ENCODE results near the gene SCARB1.
"Not testable (repeated sequence)": the region's sequence is repeated elsewhere in the genome, so short reads cannot be mapped to it uniquely, and the experiment has no call there.

The SCARB1 gene

DNA sequence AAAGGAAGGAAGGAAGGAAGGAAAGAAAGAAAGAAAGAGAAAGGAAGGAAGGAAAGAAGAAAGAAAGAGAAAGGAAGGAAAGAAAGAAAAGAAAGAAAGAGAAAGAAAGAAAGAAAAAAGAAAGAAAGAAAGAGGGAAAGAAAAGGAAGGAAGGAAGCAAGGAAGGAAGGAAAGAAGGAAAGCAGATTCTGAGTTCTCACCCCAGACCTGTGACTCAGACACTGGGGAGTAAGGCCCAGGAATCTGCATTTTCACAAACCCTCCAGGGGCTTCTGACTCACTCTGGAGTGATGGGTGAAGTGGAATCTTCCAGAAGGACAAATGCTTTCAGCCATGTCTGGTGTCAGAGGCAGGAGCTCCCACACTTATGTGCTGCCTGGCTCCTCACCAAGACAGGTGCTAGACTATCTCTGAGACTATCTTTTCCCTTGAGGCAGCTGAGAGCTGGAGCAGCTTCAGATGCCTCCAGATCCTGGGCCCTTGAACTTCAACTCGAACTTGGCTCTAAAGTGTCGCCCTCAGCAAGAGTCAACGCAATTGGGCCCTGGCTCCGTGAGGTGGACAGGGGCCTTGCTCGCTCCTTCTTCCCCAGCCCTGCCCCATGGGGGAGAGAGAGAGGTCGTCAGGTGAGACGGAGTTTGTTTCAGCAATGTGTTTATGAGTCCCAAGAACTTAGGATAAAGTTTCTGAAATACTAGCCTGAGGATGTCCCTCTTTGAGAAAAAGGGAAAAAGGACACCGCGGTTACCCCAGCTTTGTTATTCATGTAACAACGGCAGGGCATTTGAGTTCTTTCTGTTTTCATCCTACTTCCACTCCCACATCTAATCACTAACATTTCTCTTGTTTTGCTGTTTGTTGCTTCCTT lies 19.8 kb upstream of the SCARB1 start:
- DNase-seq = no peak

DNA sequence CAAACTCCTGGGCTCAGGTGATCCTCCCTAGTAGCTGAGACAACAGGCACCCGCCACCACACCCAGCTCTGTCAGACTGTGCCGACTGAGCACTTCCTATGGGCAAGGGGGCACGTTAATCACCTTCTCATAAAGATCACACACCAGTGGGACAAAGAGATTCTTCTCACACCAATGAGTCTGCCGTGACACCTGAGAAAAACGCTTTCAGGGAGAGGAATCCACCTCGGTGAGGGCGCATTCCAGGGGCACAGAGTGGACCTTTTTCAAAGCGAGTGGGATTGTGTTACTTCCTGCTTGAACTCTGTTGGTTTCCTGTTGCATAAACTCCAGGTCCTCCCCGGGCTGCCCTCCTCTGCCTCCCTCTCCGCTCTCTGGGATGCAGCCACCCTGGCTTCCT lies 17.5 kb upstream of the SCARB1 start:
- DNase-seq = no peak

DNA sequence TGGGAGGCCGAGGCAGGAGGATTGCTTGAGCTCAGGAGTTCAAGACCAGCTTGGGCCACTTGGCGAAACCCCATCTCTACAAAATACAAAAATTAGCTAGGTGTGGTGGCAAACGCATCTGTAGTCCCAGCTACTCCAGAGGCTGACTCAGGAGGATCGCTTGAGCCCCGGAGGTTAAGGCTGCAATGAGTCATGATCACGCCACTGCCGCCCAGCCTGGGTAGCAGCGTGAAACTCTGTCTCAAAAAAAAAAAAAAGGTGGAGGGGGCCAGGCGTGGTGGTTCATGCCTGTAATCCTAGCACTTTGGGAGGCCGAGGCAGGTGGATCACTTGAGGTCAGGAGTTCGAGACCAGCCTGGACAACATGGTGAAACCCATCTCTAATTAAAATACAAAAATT lies 16.7 kb upstream of the SCARB1 start:
- not testable (repeated sequence) for DNase-seq

DNA sequence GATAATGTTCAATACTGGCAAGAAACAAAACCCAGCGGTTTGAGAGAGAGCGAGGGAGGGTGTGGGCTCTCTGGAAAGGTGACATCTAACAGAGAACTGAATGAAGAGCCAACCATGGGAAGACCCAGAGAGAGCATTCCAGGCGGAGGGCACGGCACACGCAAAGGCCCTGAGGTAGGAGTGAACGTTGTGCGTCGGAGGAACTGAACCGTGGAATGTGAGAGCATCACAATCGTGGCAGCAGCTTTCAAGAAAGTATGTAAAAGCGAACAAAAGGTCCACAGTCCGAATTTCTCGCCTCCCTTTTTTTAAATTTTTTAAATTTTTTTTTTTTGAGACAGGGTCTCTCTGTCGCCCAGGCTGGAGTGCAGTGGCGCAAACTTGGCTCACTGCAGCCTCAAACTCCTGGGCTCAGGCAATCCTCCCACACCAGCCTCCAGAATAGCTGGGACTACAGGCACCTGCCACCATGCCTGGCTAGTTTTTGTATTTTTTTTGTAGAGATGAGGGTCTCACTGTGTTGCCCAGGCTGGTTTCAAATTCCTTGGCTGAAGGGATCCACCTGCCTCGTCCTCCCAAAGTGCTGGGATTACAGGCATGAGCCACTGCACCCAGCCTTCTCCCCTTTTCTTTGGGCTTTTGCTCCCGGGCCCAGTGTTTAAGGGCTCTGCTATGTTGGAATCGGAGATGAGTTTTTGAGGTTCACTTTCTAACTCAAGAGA lies 15.3 kb upstream of the SCARB1 start:
- no peak for DNase-seq

DNA sequence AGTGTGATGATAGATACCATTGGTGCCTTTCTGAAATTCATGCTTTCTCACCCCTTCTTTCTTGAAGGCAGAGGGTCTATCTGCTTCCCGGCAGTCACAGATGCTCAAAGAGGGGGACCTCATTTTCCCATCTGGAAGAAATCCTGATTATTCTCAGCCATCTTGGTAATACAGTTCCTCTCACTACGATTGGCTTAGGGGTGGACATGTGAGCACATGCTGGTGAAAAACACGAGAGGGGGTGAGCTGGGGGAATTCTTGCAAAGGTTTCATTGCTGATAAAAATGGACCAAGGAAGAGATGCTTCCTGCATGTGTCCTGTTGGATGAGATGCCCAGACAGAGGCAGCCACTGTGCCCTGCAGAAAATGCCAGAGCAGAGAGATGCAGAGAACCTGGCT lies 13.8 kb upstream of the SCARB1 start:
- no peak for DNase-seq

DNA sequence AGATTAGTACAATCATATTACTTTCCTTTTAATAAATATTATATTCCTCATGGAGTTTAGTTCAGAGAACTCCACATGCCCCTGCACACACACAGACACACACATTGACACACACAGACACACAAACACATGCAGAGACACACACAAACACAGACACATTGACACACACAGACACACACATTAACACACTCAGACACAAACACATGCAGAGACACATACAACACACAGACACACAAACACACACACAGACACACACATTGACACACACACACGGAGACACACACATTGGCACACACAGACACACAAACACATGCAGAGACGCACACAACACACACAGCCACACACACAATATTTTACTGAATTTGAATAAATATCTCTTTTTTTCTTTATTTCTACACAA lies 12.5 kb upstream of the SCARB1 start:
- DNase-seq = no peak

DNA sequence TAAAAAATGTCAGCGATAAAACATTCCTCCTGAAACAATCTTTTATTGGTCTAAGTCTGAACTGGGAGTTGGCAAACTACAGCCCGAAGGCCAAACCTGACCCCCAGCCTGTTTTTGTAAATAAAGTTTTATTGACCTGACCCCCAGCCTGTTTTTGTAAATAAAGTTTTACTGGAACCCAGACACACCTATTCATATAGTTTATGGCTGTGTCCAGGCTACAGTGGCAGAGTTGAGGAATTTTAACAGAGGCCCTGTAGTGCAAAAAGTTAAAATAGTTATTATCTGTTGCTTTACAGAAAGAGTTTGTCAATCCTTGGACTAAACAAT lies 12.1 kb upstream of the SCARB1 start:
- no peak for DNase-seq

DNA sequence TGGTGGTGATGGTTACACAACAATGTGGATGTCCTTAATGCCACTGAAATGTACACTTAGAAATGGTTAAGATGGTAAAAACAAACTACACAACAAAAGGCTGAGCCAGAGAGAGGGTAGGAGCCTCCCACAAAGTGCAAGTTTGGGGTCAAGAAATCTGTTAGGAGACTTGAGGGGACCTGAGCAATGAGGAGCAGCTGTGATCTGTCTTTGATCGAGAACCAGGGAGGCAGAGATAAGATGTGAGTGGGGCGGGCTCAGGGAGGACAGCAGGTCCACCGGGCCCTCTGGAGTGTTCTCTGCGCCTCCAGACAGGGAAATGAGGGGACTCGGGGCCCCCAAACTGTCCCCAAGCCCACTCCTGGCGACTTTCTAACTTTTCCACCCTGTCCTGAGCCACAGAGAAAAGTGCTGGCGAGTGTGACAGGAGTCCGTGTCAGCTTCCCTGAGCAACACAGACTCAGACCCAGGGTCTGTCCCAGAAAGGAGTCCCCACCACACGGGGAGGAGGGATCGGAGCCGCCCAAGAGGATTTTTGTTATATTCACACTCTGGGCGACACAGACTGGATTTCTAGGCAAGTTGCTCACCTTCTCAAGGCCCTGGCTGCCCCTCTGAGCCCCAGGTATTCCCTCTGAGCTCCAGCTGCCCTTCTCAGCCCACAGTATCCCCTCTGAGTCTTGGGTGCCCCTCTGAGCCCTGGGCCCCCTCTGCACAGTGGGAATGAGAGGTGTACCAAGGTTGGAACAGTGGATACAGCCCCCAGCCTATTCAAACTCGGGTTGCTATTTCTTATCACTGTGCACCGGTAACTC lies 11.5 kb upstream of the SCARB1 start:
- DNase-seq = no peak

DNA sequence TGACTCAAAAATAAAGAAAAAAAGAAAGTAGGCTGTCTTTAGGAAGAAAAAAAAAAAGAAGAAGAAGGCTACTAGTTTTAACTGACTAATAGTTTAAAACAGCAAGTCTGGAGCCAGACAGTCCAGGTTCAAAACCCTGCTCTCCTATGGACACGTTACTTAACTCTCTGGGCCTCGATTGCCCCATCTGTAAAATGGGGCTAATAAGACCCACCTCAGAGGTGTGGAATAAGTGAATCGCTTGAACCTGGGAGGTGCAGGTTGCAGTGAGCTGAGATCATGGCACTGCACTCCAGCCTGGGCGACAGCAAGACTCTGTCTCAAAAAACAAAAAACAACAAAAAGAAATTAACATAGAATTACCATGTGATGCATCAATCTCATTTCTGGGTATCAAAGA lies 10.5 kb upstream of the SCARB1 start:
- no peak for DNase-seq

DNA sequence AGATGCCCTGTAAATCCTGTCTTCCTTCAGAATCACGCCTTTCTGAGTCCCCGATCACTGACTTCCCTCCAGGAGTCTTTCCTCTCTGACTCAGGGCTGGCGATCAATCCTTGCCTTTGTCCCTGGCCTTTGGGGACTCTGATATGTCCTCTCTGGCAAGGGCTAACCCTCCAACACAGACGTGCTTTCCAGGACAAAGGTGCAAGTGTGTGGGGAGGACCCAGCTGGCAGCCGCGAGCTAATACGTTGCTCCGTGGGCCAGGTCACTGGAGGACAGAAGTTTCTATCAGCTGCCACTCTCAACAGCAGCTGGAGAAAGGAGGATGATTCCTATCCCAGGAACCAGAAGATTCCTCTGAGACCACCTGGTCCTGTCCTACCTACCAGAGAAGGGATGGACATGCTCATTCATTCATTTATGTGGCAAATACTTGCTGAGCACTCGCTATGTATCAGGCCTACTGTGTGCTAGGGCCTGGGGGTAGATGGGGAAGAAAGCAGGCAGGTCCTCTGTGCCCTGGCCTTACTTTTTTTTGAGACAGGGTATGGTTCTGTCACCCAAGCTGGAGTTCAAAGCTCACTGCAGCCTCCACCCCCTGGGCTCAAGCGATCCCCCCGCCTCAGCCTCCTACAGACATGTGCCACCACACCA lies 8.5 kb upstream of the SCARB1 start:
- DNase-seq = no peak

DNA sequence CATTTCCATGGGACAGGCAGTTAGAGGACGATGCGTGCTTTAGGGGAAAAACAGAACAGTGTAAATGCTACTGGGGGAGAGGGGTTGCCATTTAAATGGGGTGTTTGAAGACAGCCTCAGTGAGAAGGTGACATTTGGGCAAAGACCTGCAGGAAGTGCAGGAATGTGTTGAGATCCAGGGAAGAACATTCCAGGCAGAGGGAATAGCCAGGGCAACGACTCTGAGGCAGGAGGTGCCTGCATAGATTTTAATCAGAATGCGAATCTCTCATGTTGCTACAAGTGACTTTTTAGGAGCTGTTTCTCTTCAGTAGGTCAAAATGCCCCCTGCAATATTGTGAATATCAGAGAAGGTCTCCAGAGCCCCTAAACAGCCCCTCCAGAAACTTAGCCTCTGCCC lies 7.6 kb upstream of the SCARB1 start:
- no peak for DNase-seq

DNA sequence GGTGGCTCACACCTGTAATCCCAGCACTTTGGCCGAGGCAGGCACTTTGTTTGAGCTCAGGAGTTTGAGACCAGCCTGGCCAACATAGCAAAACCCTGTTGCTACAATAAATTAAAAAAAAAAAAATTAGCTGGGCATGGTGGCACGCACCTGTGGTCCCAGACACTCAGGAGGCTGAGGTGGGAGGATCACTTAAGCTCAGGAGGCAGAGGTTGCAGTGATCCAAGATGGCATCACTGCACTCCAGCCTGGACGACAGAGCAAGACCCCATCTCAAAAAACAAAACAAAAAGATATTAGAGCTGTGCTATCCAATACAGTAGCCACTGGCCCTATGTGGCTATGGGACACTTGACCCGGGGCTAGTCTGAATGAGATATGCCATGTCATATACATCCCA lies 6.9 kb upstream of the SCARB1 start:
- DNase-seq = no peak

DNA sequence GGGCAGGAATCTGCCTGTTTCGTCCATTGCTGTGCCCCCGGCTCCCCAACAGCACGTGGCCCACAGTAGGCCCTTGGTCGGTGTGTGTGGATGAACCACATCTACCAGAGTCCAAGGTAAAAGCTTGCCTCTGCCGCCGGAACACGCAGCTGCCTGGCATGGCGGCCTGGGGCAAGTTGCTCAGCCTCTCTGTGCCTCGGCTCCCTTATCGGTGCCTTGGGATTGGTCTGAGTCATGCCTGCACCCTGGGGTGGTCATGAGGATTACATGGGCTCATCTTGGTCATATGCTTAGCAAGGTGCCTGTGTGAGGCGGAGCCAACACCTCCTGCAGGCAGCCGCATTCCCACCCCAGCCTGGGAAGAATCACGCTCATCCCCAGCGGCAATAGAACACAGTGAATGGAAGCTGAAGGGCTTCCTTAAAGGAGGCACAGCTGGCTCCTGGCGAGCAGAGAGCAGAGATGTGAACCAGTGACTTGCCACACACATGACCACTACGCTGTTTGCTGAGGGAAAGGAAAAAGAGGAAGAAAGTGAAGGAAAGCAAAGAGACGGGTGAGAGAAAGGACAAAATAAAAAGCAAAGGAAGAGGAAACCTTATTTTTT lies 5.5 kb upstream of the SCARB1 start:
- DNase-seq = no peak

DNA sequence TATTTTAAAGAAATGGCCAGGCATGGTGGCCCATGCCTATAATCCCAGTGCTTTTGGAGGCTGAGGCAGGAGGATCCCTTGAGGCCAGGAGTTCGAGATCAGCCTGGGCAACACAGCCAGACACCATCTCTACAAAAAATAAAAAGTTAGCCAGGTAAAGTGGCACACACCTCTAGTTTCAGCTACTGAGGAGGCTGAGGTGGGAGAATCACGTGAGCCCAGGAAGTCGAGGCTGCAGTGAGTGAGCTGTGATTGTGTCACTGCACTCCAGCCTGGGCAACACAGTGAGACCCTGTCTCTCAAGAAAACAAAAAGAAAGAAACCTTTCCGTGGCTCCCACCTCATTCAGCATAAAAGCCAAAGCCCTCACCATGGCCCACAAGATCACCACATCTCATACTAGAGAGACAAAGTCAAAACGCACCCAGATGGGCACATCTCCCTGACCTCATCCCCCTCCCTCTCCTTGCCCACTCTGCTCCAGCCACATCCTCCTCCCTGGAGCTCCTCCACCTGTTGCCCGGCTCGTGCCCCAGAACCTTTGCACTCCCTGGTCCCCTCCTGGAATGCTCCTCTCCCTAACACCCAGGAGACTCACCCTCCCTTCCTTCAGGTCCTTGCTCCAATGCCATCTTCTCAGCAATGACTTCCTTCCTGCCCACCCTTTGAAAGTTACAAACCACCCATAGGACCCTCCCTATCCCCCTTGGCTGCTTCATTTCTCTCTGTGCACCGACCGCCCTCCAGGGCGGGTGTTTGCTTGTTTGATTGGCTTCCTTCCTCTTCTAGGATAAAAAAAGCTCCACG lies 4.8 kb upstream of the SCARB1 start:
- no peak for DNase-seq

DNA sequence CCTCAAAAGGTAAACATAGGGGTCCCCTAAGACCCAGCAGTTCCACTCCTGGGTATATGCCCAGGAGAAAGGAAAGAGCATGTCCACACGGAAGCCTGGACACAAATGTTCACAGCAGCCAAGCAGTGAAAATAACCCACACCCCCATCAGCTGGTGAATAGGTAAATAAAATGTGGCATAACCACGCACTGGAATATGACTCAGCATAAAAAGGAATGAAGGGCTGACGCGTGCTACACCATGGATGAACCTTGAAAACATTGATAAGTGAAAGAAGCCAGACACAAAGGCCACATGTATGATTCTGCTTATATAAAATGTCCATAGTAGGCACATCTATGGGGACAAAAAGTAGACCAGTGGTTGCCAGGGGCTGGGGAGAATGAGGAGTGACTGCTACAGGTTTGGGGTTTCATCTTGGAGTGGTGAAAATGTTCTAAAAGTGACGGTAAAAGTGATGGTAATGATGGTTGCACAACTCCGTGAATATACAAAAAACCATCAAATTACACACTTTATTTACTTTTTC lies 3.8 kb upstream of the SCARB1 start:
- no peak for DNase-seq

DNA sequence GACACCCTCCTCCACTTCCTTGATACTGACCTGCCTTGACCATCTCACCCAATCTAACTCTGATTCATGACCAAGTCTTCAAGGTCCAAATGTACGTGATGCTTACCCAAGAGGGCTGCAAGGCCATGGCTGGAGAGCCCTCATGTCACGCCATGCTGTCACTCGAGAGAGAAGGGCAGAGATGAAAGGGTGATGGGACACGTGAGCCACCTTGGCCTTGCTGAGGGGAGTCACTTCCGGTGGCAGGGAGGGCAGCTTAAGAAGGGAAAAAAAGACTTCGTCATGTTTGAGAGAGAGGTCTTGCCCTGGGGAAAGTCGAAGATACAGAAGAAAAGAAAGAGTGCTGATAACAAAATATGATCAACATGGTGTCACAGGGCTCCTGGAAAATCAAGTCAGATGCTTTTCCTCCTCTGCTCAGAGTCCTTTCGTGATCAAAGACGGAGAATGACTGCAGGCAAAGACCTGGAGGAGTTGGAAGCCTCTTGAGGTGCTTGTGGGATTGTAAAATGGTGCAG lies 3.3 kb upstream of the SCARB1 start:
- DNase-seq = no peak

DNA sequence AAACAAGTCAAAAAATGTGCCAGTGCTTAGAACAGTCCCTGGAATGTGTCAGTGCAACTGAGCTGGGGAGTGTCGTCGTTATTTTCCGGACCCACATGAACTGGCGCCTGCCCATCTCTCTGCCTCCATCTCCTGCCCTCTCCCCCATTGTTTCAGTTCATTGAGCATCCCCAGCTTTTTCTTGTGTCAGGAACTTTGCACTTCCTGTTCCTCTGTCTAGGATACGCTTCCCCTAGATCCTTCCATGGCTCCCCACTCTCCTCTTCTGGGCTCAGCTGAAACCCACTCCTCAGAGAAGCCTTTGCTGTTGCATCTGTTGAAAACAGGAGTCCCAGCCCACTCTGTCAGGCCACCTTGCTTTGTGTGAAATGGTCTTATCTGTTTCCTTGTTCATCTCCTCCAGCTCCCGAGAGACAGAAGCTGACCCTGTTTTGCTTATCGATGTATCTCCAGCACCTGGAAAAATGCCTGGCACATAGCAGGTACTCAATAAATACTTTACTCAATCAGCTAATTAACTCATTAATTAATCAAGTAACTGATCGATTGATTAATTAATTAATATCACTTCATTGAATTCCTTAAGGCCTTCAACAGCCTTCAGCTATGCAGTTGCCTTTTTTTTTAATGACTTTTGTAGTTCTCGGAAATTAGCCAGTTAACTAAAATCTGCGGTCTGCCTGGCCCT lies 2.7 kb upstream of the SCARB1 start:
- DNase-seq = no peak

DNA sequence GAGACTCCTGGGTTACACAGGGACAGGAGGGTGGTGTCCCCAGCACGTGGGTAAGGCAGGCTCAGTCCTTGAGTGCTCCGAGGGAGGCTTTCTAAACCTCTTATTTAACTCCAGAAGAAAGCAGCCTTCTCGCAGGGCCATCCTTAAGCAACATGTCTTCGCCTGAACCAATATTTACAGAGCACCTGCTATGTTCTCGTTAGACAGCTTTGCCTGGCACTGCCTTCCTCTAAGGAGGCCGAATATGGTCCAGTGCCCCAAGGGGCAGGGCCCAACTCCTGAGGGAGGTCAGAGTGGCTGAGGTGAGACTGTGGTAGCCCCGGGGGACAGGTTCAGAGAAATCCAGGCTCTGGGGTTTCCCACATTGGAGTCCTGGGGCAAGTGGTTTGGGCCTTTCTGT lies 2.1 kb upstream of the SCARB1 start:
- DNase-seq = no peak

DNA sequence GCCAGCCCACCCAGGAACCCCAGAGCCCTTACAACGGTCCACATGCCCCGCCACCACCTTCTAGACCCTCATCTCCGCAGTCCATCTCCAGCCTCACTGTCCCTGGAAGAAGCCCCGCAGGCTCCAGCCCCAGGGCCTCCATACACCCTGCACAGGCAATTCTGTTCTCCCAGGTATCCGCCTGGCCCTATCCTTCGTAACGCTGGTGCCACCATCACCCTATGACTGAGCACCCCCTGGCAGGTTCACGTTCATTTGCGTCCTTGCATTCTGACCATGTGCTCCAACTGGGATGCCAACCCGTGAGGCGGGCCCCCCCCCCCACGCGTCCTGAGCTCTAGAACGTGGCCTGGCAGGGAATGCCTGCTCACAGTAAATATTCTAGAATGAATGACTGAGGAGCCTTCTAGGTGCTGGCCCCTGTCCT lies 675 bp upstream of the SCARB1 start:
- DNase-seq = no peak

DNA sequence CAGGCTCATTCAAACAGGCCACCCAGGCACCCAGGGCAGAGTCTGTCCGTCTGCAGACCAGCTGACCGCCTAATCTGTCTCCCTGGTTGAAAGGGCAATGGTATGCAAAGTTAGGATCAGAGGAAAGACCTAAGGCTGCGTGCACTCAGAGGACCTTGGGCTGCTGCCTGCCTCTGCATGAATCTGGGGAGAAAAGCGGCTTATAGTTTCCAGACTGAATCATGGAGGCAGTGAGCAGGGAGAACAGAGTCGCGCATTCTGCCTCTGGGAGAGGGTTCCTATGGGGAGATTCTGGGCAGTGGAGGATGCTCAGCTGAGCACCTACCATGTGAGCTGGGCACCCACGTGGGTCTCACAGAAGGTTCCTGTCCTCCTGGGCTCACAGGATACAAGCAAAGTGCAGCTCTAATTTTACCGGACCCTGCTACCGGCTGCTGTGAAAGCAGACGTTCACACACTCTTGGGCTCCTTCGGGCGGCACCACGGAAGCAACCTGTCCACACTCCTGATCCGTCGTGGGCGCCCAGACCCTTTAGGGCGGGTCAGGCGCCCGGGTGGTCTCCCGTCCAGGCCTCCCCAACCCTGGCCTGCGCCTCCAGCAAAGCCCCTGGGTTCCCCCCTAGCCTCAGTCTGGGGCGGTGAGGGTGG lies 772 bp downstream of the SCARB1 start:
- DNase-seq = no peak
